HG03196 (cell line): Measurements from ENCODE around the gene ELANE.

Source experiments
- ATAC-seq: cut with Tn5 transposase; IDR thresholded peaks from one replicate; pipeline ENCODE4 v1.9.1; 2021; ENCODE audit not compliant: unreplicated experiment

The ELANE gene

DNA sequence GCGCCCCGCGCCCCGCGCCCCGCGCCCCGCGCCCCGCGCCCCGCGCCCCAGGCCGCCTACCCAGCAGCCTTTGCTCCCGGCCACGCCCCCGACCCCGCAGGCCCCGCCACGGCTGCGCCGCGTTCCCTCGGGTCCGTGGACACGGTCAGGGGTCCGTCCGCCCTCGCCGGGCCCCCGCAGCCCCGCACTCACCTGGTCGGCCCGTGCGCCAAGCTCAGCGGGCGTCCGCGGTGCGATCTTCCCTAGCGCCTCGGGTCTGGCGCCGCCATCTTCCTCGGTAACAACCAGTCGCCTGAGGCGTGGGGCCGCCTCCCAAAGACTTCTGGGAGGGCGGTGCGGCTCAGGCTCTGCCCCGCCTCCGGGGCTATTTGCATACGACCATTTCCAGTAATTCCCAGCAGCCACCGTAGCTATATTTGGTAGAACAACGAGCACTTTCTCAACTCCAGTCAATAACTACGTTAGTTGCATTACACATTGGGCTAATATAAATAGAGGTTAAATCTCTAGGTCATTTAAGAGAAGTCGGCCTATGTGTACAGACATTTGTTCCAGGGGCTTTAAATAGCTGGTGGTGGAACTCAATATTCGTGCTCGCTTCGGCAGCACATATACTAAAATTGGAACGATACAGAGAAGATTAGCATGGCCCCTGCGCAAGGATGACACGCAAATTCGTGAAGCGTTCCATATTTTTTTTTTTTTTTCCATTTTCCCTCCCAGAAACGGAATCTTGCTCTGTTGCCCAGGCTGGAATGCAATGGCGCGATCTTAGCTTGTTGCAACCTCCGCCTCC lies 41.0 kb downstream of the ELANE start, which contains the start of the genes MED16 and RNU6-9:
Gene MED16 (minus strand): TSS at position 294 of the 796 bp plus-strand sequence. CDS start 2,056 bp downstream, outside the sequence.
Gene RNU6-9 (plus strand): TSS at position 591 of the 796 bp plus-strand sequence.
- ATAC-seq = peak; percentile 71

DNA sequence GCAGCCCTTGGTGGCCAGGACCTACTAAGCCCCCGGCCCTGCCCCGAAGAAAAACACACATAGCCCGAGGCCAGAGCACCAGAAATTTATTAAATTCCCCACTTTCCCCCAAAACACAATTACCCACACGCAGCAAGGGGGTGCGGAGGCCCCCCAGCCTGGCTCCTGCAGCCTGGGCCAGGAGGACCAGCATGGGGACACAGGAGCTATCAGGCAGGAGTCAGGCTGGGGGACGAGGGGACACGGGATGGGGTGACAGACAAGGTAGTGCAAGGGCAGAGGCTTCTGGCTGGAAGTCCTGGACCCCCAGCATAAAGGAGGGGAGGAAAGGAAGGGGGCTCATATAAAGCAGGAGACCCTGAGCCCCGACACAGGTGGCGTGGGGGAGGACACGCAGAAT lies 44.3 kb downstream of the ELANE start:
- no peak for ATAC-seq

DNA sequence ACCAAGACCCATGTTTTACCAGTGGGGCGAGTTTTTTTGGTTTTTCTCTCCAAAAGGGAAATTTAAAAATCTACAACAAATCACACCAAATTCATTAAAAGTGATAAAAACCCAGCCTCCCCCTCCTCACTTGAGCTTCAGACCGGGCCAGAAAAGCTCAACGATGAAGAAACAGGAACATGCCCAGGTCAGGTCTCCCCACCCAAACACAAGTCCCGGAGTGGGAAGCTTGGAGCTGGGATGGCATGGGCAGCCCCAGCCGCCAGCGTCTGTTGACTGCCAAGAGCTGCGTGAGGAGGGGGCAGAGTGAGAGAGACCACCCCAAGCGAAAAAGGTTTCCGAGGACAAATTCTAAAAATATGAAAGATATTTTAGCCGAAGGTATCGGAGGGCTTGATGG lies 44.9 kb downstream of the ELANE start:
- ATAC-seq = no peak

DNA sequence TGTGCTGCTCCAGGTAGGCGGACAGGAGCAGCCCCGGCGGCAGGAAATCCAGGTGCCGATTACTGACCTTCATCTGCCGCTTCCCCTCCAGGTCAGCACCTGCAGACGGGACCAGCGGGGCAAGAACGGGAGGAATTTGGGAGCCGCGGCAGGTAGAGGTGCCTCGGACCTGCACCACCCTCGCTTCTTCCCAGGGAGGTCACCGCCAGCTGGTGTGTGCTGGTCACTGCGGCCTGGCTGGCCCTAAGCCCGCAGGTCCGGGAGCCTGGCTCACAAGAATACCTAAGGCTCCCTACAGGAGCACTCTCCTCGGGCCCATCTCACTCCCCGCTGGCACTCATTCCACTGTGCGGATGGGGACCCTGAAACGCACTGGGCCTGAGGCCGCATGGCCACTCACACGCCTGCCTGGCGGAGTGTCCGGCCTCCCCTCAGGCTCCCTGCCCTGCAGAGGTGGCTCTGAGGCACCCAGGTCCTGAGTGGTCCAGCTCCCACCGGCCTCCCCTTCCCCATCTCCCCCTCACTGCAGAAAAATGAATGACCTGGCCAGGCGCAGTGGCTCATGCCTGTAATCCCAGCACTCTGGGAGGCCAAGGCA lies 45.4 kb downstream of the ELANE start:
- ATAC-seq = no peak

DNA sequence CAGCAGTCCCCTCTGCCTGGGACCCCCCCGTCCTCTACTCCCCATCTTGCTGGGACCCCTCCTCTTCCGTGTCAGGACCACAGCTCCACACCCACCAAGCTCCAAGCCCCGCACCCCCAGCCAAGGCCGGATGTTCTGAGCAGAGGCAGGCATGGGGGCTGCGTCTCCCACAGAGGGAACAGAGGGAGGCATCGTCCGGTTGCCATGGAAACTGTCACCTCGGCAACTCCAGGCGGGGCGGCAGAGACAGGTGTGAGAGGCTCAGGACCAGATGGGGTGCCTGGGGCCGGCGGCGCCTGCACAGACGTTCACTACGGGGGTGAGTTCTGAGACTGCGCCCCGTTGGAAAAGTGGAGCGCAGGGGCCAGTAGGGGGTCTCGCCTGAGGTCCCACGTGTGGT lies 46.6 kb downstream of the ELANE start:
- ATAC-seq = no peak

DNA sequence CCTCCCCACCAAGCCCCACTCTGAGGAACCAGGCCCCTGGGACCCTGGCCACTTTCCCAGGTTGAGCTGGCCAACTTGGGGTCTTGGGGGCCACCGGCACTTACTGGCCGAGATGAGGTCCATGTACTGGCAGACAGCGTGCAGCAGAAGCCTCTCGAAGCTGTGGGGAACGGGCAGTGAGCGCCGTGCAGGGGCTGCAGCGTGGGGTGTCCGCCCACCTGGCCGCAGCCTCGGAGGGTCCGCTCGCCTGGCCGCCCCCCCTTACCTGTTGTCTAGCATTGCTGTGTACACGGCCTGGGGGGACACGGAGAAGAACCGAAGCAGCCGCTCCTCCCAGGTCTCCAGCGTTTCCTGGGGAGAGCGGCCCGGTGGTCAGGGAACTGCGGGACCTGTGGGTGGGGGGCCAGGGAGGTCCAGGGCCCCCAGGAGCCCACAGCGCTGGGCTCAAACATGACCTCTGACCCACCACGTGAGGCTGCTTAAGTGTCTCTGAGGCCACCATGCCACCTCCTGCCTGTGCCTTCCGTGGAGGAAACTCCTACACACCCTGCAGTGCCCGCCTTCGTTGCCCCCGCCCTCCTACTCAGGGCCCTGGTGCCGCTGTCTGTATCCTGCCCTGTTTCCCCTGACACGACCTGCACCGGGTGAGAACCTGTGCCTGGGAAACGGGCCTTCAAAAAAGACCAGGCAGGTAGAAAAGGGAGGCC lies 47.4 kb downstream of the ELANE start:
- no peak for ATAC-seq

DNA sequence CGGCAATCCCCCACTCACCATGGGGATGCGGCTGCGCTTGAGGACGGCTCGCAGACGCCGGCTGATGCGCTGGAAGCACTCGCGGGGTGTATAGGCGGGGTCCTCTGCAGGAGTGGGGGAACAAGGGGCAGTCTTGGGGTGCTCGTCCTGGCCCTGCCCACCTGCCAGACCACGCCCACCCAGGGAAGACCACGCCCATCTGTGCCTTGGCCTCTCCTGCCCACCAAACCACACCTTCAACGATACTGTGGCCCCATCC lies 47.9 kb downstream of the ELANE start:
- no peak for ATAC-seq

DNA sequence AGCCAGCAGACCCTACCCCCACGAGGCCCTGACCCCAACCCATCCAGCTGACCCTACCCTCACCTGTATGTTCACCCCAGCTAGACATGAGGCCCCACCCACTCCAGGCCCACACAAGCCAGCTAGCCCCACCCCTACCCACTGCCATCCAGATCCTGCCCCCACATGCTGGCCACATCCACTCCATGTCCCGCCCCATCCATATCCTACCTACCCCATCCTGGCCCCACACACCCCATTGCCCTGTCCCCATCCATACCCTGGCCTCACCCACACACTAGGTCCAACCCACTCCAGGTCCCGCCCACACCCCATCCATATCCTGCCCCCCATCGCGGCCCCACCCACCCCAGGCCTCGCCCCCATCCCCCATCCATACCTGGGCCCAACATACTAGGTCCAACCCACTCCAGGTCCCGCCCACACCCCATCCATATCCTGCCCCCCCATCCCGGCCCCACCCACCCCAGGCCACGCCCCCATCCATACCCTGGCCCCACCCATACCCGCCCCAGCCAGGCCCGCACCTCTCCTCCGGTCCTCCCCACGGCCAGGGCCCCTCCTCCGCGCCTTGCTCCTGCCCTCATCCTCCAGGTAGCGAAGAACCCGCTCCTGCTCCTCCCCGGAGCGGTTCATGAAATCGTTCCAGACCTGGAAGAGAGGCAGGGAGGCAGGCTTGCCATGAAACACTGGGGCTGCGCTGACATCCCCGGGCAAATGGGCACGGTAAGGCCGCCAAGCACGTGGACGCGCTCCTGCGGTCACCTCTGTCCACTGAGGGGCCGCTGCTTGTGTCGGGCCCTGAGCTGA lies 48.4 kb downstream of the ELANE start:
- no peak for ATAC-seq

DNA sequence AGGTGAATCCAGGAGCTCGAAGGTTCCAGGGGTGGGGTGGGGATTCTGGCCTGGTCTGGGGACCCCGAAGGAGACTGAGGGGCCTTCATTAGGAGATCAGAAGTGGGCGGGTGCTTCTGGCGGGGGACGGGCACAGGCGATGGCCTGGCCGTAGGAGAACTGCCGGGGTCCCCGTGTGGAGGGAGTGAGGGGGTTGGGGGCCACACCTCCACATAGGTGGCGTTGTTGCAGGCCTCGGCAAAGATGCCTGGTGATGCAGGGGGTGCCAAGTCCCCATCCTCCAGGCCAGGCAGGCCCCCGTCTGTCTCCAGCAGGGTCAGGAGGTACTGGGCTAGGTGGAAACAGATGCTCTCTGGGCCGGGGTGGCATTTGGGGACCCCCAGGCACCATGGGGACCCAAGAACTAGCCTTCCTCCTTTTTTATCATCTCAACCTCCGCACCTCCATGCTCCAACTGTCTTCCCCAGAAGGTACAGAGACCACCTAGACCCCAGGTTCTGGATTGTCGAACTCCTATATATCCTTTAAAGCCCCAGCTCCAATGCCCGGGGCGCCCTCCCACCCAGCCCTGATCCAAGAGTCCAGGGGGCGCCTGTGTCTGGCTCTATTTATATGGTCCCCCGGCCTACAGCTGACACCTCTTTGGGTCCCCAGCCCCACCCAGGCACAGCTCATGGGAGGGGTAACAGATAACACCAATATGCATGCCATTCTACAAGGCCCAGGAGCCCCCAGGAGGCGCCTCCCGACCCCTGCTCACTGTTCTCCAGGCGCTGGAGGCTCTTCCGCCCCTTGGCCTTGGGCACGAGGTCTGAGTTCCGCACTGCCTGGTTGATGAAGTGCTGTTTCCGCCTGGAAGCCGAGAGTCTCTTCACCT lies 49.4 kb downstream of the ELANE start:
- ATAC-seq = no peak

DNA sequence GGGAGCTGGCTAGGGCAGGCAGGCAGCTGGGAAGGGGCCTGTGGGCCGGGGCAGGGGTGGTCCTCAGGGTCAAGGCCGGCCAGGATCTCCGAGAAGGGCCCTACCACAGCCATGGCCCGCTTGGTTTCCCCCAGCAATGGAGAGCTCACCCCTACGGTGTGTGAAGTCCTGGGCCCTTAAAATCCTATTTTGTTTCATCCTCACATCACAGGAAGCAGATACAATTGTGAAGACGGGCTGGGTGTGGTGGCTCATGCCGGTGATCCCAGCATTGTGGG lies 49.9 kb downstream of the ELANE start:
- ATAC-seq = no peak

DNA sequence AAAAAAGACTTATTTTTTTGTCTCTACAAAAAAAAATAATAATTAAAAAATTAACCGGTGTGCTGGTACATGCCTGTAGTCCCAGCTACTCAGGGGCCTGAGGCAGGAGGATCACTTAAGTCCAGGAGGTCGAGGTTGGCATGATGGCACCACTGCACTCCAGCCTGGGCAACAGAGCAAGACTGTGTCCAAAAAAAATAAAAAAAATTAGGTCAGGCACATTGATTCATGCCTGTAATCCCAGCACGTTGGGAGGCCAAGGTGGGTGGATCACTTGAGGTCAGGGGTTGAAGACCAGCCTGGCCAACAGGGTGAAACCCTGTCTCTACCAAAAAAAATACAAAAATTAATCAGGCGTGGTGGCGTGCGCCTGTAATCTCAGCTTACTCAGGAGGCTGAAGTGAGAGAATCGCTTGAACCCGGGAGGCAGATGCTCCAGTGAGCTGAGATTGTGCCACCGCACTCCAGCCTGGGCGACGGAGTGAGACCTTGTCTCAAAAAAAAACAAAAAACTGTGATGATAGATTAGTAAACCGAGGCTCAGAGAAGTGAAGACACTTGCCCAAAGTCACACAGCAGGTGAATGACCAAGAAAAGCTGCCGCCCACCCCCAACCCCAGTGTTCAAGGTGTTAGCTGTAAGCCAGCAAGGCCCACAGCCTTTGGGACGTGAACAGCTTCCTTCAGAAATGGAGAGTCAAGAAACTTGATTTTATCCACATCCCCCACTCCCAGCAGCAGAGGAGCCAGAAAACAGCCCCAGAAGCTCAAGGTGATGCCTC lies 50.5 kb downstream of the ELANE start:
- no peak for ATAC-seq

DNA sequence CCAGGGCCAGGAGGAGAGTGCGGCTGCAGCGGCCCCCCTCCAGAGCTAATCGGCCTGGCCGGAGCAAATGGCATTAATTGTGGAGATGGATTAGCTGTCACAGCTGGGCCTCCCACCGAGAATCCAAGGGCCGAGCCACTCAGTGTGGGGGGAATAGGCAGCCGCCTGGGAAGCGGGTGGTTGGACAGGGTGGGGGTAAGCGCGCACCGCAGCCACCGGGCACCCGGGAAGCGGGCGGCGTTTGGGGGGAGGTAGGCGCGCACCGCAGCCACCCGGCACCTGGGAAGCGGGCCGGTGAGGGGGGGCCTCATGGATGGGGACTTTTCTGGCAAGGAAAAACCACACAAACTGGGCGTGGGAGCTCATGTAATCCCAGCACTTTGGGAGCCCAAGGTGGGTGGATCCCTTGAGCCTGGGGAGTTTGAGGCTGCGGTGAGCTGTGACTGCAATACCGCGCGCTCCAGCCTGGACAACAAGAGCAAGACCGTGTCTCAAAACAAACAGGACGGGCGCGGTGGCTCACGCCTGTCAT lies 51.2 kb downstream of the ELANE start:
- ATAC-seq = no peak

DNA sequence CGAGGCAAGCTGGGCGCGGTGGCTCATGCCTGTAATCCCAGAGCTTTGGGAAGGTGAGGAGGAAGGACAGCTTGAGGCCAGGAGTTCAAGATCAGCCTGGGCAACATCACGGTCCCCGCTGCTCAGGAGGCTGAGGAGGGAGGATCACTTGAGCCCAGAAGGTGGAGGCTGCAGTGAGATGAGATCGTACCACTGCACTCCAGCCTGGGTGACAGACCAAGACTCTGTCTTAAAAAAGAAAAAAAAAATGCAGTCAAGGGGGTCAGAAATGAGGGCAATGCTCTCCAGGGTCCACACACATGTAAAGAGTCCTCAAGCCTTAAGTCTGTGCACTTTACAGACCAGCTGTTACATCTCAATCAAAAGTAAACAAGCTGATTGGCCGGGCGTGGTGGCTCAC lies 52.4 kb downstream of the ELANE start:
- ATAC-seq = no peak
